Colonic mucosa (tissue), 4 donors: ENCODE results near the gene S1PR5. TPM values are rescaled to one million over a fixed set of nuclear protein-coding genes. Genes with fewer than 3 reads are reported as not detected.

Experiments
- DNase-seq: peaks from one replicate; pipeline ENCODE4 v3.0.0-alpha.2; 2020
- H3K27ac ChIP-seq: fragments of 200-600 bp; one replicate; pipeline ENCODE4 v1.8.0; 2021
- H3K27me3 ChIP-seq: fragments of 200-600 bp; one replicate; pipeline ENCODE4 v1.8.0; 2021
- H3K36me3 ChIP-seq: fragments of 200-600 bp; one replicate; pipeline ENCODE4 v1.8.0; 2021
- H3K4me1 ChIP-seq: fragments of 200-600 bp; one replicate; pipeline ENCODE4 v1.8.0; 2021; ENCODE audit warnings: mild to moderate bottlenecking
- H3K4me3 ChIP-seq: fragments of 200-600 bp; one replicate; pipeline ENCODE4 v1.8.0; 2021
- H3K9ac ChIP-seq, 2 donors: one replicate each; pipeline ENCODE4 v1.7.0; 2013; ENCODE audit warnings: control low read depth in 2 of 2, low read depth in 2 of 2, low read length in 2 of 2
- H3K9me3 ChIP-seq: fragments of 200-600 bp; one replicate; pipeline ENCODE4 v1.8.0; 2021
- intact Hi-C: fragments of 100-400 bp; cut with DNase I; formaldehyde crosslinking; loops from one replicate; pipeline ENCODE4 v1.14.1; 2022
- total RNA-seq, 2 donors: library from RNA; stranded (reverse); fragmentation: NEBNext Ultra II Directional in 1 of 2; extraction: Animal tissue kit (Norgen Biotek cat#: 25700) in 1 of 2; gene quantifications; one replicate each; pipeline ENCODE4 v1.2.1, GENCODE V29; 2021
- TF ChIP-seq, protein P1 (sequence below): fragments of 200-600 bp; IDR thresholded peaks from one replicate; pipeline ENCODE4 v1.8.0; 2022; ENCODE audit warnings: antibody characterized with exemption, mild to moderate bottlenecking
- donor health status: healthy.
- donor health status: DM: no; HTN: no; CAD: no.
- donor health status: DM: no; HTN: no; CAD: no.

The S1PR5 gene
- not detected for total RNA-seq

DNA sequence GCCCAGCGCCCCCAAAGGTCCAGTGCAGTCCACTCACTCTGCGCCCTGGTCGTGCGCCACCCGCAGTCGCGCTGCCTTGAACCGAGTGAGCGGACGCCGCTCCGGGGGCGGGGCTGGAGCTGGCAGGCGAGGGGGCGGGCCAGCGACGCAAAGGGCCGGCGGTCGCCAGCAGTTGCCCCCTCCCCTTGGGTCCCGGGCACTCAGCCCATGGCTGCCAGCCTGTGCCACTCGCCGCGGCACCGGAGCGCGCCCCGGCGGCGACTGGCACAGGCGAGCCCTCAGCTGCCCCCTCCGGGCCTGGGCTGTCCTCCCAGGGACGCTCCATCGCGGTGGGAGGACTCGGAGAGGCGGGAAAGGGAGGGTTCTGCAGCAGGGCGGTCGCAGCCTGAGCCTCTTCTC, at the start of gene S1PR5:
TSS of gene S1PR5 (minus strand) at position 87 of the 399 bp plus-strand sequence. CDS start 2,436 bp downstream, outside the sequence.
- TF ChIP-seq, protein P1, sequence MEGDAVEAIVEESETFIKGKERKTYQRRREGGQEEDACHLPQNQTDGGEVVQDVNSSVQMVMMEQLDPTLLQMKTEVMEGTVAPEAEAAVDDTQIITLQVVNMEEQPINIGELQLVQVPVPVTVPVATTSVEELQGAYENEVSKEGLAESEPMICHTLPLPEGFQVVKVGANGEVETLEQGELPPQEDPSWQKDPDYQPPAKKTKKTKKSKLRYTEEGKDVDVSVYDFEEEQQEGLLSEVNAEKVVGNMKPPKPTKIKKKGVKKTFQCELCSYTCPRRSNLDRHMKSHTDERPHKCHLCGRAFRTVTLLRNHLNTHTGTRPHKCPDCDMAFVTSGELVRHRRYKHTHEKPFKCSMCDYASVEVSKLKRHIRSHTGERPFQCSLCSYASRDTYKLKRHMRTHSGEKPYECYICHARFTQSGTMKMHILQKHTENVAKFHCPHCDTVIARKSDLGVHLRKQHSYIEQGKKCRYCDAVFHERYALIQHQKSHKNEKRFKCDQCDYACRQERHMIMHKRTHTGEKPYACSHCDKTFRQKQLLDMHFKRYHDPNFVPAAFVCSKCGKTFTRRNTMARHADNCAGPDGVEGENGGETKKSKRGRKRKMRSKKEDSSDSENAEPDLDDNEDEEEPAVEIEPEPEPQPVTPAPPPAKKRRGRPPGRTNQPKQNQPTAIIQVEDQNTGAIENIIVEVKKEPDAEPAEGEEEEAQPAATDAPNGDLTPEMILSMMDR, result no peak
- intact Hi-C loops, result no loop called here
- no peak within 1 kb of the TSS for H3K27ac ChIP-seq

DNA sequence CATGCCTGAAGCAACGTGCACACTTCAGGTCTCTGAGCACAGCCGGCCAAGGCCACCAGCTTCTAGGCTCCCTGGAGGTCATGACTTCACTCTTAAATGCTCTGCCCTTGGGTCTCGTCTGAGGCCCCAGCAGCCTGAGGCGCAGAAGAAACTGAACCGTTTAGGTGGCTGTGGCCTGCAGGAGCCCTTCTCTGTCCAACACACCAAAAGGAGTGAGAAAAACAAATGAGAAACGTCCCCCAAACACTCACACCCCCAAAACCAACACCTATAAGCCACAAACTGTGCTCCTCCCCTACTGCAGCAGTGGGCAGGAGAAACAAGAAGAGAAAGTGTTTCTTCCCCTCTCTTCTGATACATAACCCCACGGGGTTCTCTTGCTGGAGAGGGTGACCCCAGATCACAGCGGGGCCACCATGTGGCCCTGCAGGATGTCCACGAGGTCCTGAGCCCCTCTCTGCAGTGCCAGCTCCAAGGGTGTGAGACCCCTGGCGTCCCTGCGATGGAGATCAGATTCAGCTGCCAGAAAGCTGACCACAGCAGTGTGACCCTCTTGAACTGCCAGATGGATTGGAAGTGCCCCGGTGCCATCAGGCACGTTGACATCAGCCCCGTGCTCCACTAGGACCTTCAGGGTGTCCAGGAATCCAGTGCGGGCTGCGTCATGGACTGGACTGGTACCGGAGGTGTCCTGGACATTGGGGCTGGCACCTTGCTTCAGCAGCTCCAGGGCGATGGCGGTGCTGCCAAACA, 49.6 kb upstream of the S1PR5 start:
- peaks cover 14% of the 10 kb centered on the region for H3K4me1 ChIP-seq
- H3K27me3 ChIP-seq, result no peaks in the 10 kb centered on the region
- H3K27ac ChIP-seq, result peak overlapping the region; percentile 80
- peak overlapping the region in 1 of 2 donors; percentile 64 for H3K9ac ChIP-seq
- no peaks in the 10 kb centered on the region for H3K9me3 ChIP-seq
- intact Hi-C loops, result no loop called here
- DNase-seq, result peak; percentile 38
- peak overlapping the region; percentile 14 for H3K4me3 ChIP-seq
- H3K36me3 ChIP-seq, result no peaks in the 10 kb centered on the region
- TF ChIP-seq, protein P1, result no peak

More for the DNA sequence above, at the start of gene S1PR5:
- Histone ChIP-seq H3K4me3 (peak within 1 kb of the TSS; percentile 11), H3K9me3 (no peaks in the 10 kb centered on the region), H3K27me3 (peaks cover 74% of the 10 kb centered on the region), H3K4me1 (no peaks in the 10 kb centered on the region), H3K36me3 (no peaks in the 10 kb centered on the region), H3K9ac (peak within 1 kb of the TSS in 1 of 2 donors; percentile 26)
- no peak for DNase-seq

GRCh38 chr19:10566408-10566657, 49.1 kb upstream of the S1PR5 start:
- Histone ChIP-seq H3K4me1 (peaks cover 14% of the 10 kb centered on the region), H3K27me3 (no peaks in the 10 kb centered on the region), H3K27ac (peak overlapping the region; percentile 80), H3K9me3 (no peaks in the 10 kb centered on the region), H3K9ac (peak overlapping the region; percentile 64), H3K4me3 (peak overlapping the region; percentile 88), H3K36me3 (no peaks in the 10 kb centered on the region)
- DNase-seq, result no peak
- intact Hi-C loops, result no loop called here
- TF ChIP-seq, protein P1, result no peak

GRCh38 chr19:10565567-10566407, 48.5 kb upstream of the S1PR5 start, which contains the start of gene KRI1:
Gene KRI1 (minus strand): TSS chr19:10566010. CDS start chr19:10565999, 11 bp downstream.
- peaks cover 14% of the 10 kb centered on the region for H3K4me1 ChIP-seq
- DNase-seq, result peak; percentile 99
- H3K9ac ChIP-seq, result peak within 1 kb of the TSS; percentile 87 to 93
- H3K36me3 ChIP-seq, result no peaks in the 10 kb centered on the region
- no peaks in the 10 kb centered on the region for H3K27me3 ChIP-seq
- no peaks in the 10 kb centered on the region for H3K9me3 ChIP-seq
- intact Hi-C loops, result no loop called here
- peak within 1 kb of the TSS; percentile 80 for H3K27ac ChIP-seq
- TF ChIP-seq, protein P1, result no peak
- peak within 1 kb of the TSS; percentile 88 for H3K4me3 ChIP-seq

- H3K4me3 ChIP-seq, result peak overlapping the region; percentile 88
- H3K9ac ChIP-seq, result peak overlapping the region; percentile 87 to 93
- no peaks in the 10 kb centered on the region for H3K9me3 ChIP-seq
- H3K27me3 ChIP-seq, result no peaks in the 10 kb centered on the region
- intact Hi-C loops, result no loop called here
- H3K36me3 ChIP-seq, result peaks cover under 1% of the 10 kb centered on the region
- TF ChIP-seq, protein P1, result no peak
- peaks cover 14% of the 10 kb centered on the region for H3K4me1 ChIP-seq
- DNase-seq, result peak; percentile 42
- peak overlapping the region; percentile 80 for H3K27ac ChIP-seq
Measured at GRCh38 chr19:10565028-10565566, 47.9 kb upstream of the S1PR5 start.
